CD4-positive, alpha-beta T cell treated with Interleukin-10 for 1 hour (primary cell): ENCODE results near the gene PXN.

ENCODE experiments used
- DNase-seq: peaks from one replicate; pipeline ENCODE4 v3.0.0-alpha.2; 2020

PXN gene

GRCh38 chr12:120164293-120164692, 101.2 kb downstream of the PXN start:
- no peak for DNase-seq

GRCh38 chr12:120162763-120163162, 102.8 kb downstream of the PXN start:
- DNase-seq = no peak

GRCh38 chr12:120161852-120162251, 103.7 kb downstream of the PXN start:
- DNase-seq = no peak
